ENCODE measurements around the gene ELANE.

The ELANE gene

DNA sequence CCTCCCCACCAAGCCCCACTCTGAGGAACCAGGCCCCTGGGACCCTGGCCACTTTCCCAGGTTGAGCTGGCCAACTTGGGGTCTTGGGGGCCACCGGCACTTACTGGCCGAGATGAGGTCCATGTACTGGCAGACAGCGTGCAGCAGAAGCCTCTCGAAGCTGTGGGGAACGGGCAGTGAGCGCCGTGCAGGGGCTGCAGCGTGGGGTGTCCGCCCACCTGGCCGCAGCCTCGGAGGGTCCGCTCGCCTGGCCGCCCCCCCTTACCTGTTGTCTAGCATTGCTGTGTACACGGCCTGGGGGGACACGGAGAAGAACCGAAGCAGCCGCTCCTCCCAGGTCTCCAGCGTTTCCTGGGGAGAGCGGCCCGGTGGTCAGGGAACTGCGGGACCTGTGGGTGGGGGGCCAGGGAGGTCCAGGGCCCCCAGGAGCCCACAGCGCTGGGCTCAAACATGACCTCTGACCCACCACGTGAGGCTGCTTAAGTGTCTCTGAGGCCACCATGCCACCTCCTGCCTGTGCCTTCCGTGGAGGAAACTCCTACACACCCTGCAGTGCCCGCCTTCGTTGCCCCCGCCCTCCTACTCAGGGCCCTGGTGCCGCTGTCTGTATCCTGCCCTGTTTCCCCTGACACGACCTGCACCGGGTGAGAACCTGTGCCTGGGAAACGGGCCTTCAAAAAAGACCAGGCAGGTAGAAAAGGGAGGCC lies 47.4 kb downstream of the ELANE start:
- H3K36me3 ChIP-seq (ENCODE audit: control insufficient read depth in 1 of 2, insufficient read depth in 2 of 2, low read length in 2 of 2): peaks cover 35 to 43% of the 10 kb centered on the region in 2 experiments
- no peak overlapping the region for H3K23ac ChIP-seq (ENCODE audit: low read length)
- H4K91ac ChIP-seq (ENCODE audit: low read depth, low read length): no peak overlapping the region
- no peak overlapping the region for H3K4me3 ChIP-seq (ENCODE audit: low read depth, low read length)
- no peak overlapping the region for H3K4ac ChIP-seq (ENCODE audit: low read depth, low read length)
- no peak overlapping the region for H3K4me2 ChIP-seq (ENCODE audit: low read length)
- no peak overlapping the region for H2BK5ac ChIP-seq (ENCODE audit: low read depth, low read length, poor library complexity)
- H3K14ac ChIP-seq (ENCODE audit: low read length): no peak overlapping the region
- H3K9ac ChIP-seq (ENCODE audit: low read length): no peak overlapping the region
- peaks cover 4 to 5% of the 10 kb centered on the region in 2 experiments for H3K4me1 ChIP-seq (ENCODE audit: control insufficient read depth in 1 of 2, insufficient read depth in 2 of 2, low read length in 2 of 2)
- no peak overlapping the region for H2AFZ ChIP-seq (ENCODE audit: insufficient read depth, low read length, poor library complexity)
- no peak overlapping the region for H3K27ac ChIP-seq (ENCODE audit: low read depth, low read length)
- peaks cover 3% of the 10 kb centered on the region for H3K9me3 ChIP-seq (ENCODE audit: insufficient read depth, low read depth, low read length)
- DNase-seq: no peak
- H4K8ac ChIP-seq (ENCODE audit: low read depth, low read length): no peak overlapping the region
- no peaks in the 10 kb centered on the region for H3K27me3 ChIP-seq (ENCODE audit: insufficient read depth, low read length)
- H3K79me1 ChIP-seq (ENCODE audit: low read length): no peaks in the 10 kb centered on the region
- H4K12ac ChIP-seq (ENCODE audit: low read depth, low read length): no peak overlapping the region
- no peak overlapping the region for H2BK12ac ChIP-seq (ENCODE audit: low read length)
- H2BK120ac ChIP-seq (ENCODE audit: insufficient read depth, low read length, poor library complexity): no peak overlapping the region
- no peak overlapping the region for H2AK5ac ChIP-seq (ENCODE audit: low read length)
- WGBS (ENCODE audit: extremely low coverage, insufficient coverage, insufficient read length): no CpG with 5 or more reads among the region's 32 CpGs
- H3K79me2 ChIP-seq (ENCODE audit: control insufficient read depth, insufficient read depth, low read length, poor library complexity): no peaks in the 10 kb centered on the region
- H3K18ac ChIP-seq (ENCODE audit: low read length): no peak overlapping the region

DNA sequence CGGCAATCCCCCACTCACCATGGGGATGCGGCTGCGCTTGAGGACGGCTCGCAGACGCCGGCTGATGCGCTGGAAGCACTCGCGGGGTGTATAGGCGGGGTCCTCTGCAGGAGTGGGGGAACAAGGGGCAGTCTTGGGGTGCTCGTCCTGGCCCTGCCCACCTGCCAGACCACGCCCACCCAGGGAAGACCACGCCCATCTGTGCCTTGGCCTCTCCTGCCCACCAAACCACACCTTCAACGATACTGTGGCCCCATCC lies 47.9 kb downstream of the ELANE start:
- H3K4me3 ChIP-seq (ENCODE audit: low read depth, low read length): no peak overlapping the region
- H3K4ac ChIP-seq (ENCODE audit: low read depth, low read length): no peak overlapping the region
- no peak overlapping the region for H3K4me2 ChIP-seq (ENCODE audit: low read length)
- no peak overlapping the region for H3K9ac ChIP-seq (ENCODE audit: low read length)
- peaks cover 35 to 43% of the 10 kb centered on the region in 2 experiments for H3K36me3 ChIP-seq (ENCODE audit: control insufficient read depth in 1 of 2, insufficient read depth in 2 of 2, low read length in 2 of 2)
- H3K9me3 ChIP-seq (ENCODE audit: insufficient read depth, low read depth, low read length): peaks cover 3% of the 10 kb centered on the region
- no peaks in the 10 kb centered on the region for H3K79me1 ChIP-seq (ENCODE audit: low read length)
- H2BK12ac ChIP-seq (ENCODE audit: low read length): no peak overlapping the region
- no peak overlapping the region for H3K14ac ChIP-seq (ENCODE audit: low read length)
- H4K12ac ChIP-seq (ENCODE audit: low read depth, low read length): no peak overlapping the region
- no peak overlapping the region for H3K18ac ChIP-seq (ENCODE audit: low read length)
- no peak for DNase-seq
- no peak overlapping the region for H2BK5ac ChIP-seq (ENCODE audit: low read depth, low read length, poor library complexity)
- H3K79me2 ChIP-seq (ENCODE audit: control insufficient read depth, insufficient read depth, low read length, poor library complexity): no peaks in the 10 kb centered on the region
- no peak overlapping the region for H3K23ac ChIP-seq (ENCODE audit: low read length)
- no peak overlapping the region for H2BK120ac ChIP-seq (ENCODE audit: insufficient read depth, low read length, poor library complexity)
- no peak overlapping the region for H4K8ac ChIP-seq (ENCODE audit: low read depth, low read length)
- no peak overlapping the region for H3K27ac ChIP-seq (ENCODE audit: low read depth, low read length)
- H3K4me1 ChIP-seq (ENCODE audit: control insufficient read depth in 1 of 2, insufficient read depth in 2 of 2, low read length in 2 of 2): peaks cover 4 to 5% of the 10 kb centered on the region in 2 experiments
- H4K91ac ChIP-seq (ENCODE audit: low read depth, low read length): no peak overlapping the region
- WGBS (ENCODE audit: extremely low coverage, insufficient coverage, insufficient read length): no CpG with 5 or more reads among the region's 15 CpGs
- no peaks in the 10 kb centered on the region for H3K27me3 ChIP-seq (ENCODE audit: insufficient read depth, low read length)
- H2AK5ac ChIP-seq (ENCODE audit: low read length): no peak overlapping the region
- no peak overlapping the region for H2AFZ ChIP-seq (ENCODE audit: insufficient read depth, low read length, poor library complexity)

DNA sequence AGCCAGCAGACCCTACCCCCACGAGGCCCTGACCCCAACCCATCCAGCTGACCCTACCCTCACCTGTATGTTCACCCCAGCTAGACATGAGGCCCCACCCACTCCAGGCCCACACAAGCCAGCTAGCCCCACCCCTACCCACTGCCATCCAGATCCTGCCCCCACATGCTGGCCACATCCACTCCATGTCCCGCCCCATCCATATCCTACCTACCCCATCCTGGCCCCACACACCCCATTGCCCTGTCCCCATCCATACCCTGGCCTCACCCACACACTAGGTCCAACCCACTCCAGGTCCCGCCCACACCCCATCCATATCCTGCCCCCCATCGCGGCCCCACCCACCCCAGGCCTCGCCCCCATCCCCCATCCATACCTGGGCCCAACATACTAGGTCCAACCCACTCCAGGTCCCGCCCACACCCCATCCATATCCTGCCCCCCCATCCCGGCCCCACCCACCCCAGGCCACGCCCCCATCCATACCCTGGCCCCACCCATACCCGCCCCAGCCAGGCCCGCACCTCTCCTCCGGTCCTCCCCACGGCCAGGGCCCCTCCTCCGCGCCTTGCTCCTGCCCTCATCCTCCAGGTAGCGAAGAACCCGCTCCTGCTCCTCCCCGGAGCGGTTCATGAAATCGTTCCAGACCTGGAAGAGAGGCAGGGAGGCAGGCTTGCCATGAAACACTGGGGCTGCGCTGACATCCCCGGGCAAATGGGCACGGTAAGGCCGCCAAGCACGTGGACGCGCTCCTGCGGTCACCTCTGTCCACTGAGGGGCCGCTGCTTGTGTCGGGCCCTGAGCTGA lies 48.4 kb downstream of the ELANE start:
- WGBS (ENCODE audit: extremely low coverage, insufficient coverage, insufficient read length): no CpG with 5 or more reads among the region's 30 CpGs
- Histone ChIP-seq H3K23ac (ENCODE audit: low read length) (no peak overlapping the region), H3K14ac (ENCODE audit: low read length) (no peak overlapping the region), H3K27ac (ENCODE audit: low read depth, low read length) (no peak overlapping the region), H4K12ac (ENCODE audit: low read depth, low read length) (no peak overlapping the region), H3K9me3 (ENCODE audit: insufficient read depth, low read depth, low read length) (peaks cover 3% of the 10 kb centered on the region), H3K9ac (ENCODE audit: low read length) (no peak overlapping the region), H3K79me1 (ENCODE audit: low read length) (no peaks in the 10 kb centered on the region), H3K4me1 (ENCODE audit: control insufficient read depth in 1 of 2, insufficient read depth in 2 of 2, low read length in 2 of 2) (peaks cover under 1 to 2% of the 10 kb centered on the region in 2 experiments), H4K8ac (ENCODE audit: low read depth, low read length) (no peak overlapping the region), H3K27me3 (ENCODE audit: insufficient read depth, low read length) (no peaks in the 10 kb centered on the region), H3K18ac (ENCODE audit: low read length) (no peak overlapping the region), H2BK120ac (ENCODE audit: insufficient read depth, low read length, poor library complexity) (no peak overlapping the region), H2AFZ (ENCODE audit: insufficient read depth, low read length, poor library complexity) (no peak overlapping the region), H3K4me2 (ENCODE audit: low read length) (no peak overlapping the region), H3K4ac (ENCODE audit: low read depth, low read length) (no peak overlapping the region), H3K36me3 (ENCODE audit: control insufficient read depth in 1 of 2, insufficient read depth in 2 of 2, low read length in 2 of 2) (peaks cover 35 to 43% of the 10 kb centered on the region in 2 experiments), H3K4me3 (ENCODE audit: low read depth, low read length) (no peak overlapping the region), H4K91ac (ENCODE audit: low read depth, low read length) (no peak overlapping the region), H2AK5ac (ENCODE audit: low read length) (no peak overlapping the region), H2BK12ac (ENCODE audit: low read length) (no peak overlapping the region), H3K79me2 (ENCODE audit: control insufficient read depth, insufficient read depth, low read length, poor library complexity) (no peaks in the 10 kb centered on the region), H2BK5ac (ENCODE audit: low read depth, low read length, poor library complexity) (no peak overlapping the region)
- DNase-seq: peak; percentile 46 to 58

DNA sequence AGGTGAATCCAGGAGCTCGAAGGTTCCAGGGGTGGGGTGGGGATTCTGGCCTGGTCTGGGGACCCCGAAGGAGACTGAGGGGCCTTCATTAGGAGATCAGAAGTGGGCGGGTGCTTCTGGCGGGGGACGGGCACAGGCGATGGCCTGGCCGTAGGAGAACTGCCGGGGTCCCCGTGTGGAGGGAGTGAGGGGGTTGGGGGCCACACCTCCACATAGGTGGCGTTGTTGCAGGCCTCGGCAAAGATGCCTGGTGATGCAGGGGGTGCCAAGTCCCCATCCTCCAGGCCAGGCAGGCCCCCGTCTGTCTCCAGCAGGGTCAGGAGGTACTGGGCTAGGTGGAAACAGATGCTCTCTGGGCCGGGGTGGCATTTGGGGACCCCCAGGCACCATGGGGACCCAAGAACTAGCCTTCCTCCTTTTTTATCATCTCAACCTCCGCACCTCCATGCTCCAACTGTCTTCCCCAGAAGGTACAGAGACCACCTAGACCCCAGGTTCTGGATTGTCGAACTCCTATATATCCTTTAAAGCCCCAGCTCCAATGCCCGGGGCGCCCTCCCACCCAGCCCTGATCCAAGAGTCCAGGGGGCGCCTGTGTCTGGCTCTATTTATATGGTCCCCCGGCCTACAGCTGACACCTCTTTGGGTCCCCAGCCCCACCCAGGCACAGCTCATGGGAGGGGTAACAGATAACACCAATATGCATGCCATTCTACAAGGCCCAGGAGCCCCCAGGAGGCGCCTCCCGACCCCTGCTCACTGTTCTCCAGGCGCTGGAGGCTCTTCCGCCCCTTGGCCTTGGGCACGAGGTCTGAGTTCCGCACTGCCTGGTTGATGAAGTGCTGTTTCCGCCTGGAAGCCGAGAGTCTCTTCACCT lies 49.4 kb downstream of the ELANE start:
- peaks cover 3% of the 10 kb centered on the region for H3K9me3 ChIP-seq (ENCODE audit: insufficient read depth, low read depth, low read length)
- H2BK5ac ChIP-seq (ENCODE audit: low read depth, low read length, poor library complexity): no peak overlapping the region
- H3K18ac ChIP-seq (ENCODE audit: low read length): no peak overlapping the region
- H3K4me2 ChIP-seq (ENCODE audit: low read length): no peak overlapping the region
- H3K14ac ChIP-seq (ENCODE audit: low read length): no peak overlapping the region
- H4K8ac ChIP-seq (ENCODE audit: low read depth, low read length): no peak overlapping the region
- no peak overlapping the region for H2AK5ac ChIP-seq (ENCODE audit: low read length)
- no peaks in the 10 kb centered on the region for H3K4me1 ChIP-seq (ENCODE audit: control insufficient read depth in 1 of 2, insufficient read depth in 2 of 2, low read length in 2 of 2)
- H3K79me1 ChIP-seq (ENCODE audit: low read length): no peaks in the 10 kb centered on the region
- H4K12ac ChIP-seq (ENCODE audit: low read depth, low read length): no peak overlapping the region
- H2AFZ ChIP-seq (ENCODE audit: insufficient read depth, low read length, poor library complexity): no peak overlapping the region
- H3K79me2 ChIP-seq (ENCODE audit: control insufficient read depth, insufficient read depth, low read length, poor library complexity): no peaks in the 10 kb centered on the region
- no peak overlapping the region for H2BK120ac ChIP-seq (ENCODE audit: insufficient read depth, low read length, poor library complexity)
- no peak overlapping the region for H3K23ac ChIP-seq (ENCODE audit: low read length)
- H3K4ac ChIP-seq (ENCODE audit: low read depth, low read length): no peak overlapping the region
- no peak for DNase-seq
- no peak overlapping the region for H2BK12ac ChIP-seq (ENCODE audit: low read length)
- H4K91ac ChIP-seq (ENCODE audit: low read depth, low read length): no peak overlapping the region
- H3K27ac ChIP-seq (ENCODE audit: low read depth, low read length): no peak overlapping the region
- H3K4me3 ChIP-seq (ENCODE audit: low read depth, low read length): no peak overlapping the region
- no peaks in the 10 kb centered on the region for H3K27me3 ChIP-seq (ENCODE audit: insufficient read depth, low read length)
- H3K9ac ChIP-seq (ENCODE audit: low read length): no peak overlapping the region
- no CpG with 5 or more reads among the region's 27 CpGs for WGBS (ENCODE audit: extremely low coverage, insufficient coverage, insufficient read length)
- H3K36me3 ChIP-seq (ENCODE audit: control insufficient read depth in 1 of 2, insufficient read depth in 2 of 2, low read length in 2 of 2): peaks cover 35 to 38% of the 10 kb centered on the region in 2 experiments
